ENCODE results near the gene IFT52. TPM values are rescaled to one million over a fixed set of nuclear protein-coding genes. Genes with fewer than 3 reads are reported as not detected.

Gene IFT52
- total RNA-seq, 2 experiments from 2014 or later: 14.2 to 15.7 TPM

DNA sequence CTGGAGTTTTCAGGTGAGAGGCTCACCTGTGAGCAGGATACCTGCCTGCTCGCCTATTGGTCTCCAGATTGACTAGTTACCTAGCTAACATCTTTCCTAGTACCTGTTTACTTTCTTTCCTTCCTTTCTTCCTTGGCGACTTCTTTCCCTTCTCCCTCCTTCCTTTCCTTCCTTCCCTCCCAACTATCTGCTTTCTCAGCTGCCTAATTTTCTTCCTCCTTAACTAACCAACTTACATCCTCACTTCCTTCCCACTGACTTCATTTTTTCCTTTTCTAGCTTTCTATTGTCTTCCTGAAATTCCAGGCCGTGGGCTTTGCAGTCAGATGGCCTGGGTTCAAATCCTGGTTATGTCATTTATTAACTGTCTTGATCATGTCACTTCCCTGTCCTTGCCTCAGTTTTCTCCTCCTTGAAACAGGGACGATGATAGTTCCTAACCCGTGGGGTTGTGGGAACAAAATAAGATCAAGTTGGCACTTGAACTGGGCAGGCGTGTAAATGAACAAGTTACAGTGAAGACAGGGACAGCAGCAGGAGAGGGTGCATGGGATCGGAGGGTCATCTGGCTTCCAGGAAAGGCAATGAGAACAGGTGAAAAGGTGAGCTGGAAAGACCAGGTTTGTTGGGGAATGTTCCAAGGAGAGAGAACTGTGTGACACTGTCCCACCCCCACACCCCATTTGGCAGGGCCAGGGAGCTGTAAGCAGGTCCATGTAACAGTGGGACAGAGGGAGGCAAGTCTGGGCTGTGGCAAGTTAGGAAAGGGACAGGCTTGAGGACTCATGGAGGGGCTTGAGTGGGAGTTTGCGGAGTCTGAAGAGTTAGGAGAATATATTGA is 31.4 kb upstream of the IFT52 start:
- Mint-ChIP-seq H3K27ac (no peak overlapping the region), H3K9me3 (no peaks in the 10 kb centered on the region), H3K27me3 (no peaks in the 10 kb centered on the region), H3K4me1 (ENCODE audit: low read depth) (no peaks in the 10 kb centered on the region), H3K36me3 (ENCODE audit: low read depth) (no peaks in the 10 kb centered on the region), H3K4me3 (no peak overlapping the region)
- TF ChIP-seq, protein P1, sequence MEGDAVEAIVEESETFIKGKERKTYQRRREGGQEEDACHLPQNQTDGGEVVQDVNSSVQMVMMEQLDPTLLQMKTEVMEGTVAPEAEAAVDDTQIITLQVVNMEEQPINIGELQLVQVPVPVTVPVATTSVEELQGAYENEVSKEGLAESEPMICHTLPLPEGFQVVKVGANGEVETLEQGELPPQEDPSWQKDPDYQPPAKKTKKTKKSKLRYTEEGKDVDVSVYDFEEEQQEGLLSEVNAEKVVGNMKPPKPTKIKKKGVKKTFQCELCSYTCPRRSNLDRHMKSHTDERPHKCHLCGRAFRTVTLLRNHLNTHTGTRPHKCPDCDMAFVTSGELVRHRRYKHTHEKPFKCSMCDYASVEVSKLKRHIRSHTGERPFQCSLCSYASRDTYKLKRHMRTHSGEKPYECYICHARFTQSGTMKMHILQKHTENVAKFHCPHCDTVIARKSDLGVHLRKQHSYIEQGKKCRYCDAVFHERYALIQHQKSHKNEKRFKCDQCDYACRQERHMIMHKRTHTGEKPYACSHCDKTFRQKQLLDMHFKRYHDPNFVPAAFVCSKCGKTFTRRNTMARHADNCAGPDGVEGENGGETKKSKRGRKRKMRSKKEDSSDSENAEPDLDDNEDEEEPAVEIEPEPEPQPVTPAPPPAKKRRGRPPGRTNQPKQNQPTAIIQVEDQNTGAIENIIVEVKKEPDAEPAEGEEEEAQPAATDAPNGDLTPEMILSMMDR (IDR thresholded peaks at IDR 0.05): no peak
- intact Hi-C loops (cut with micrococcal nuclease): no loop called here
- ChIA-PET CTCF (interaction anchor here (1.1 to 2.0 kb wide), 2 partner anchors 11 to 21 kb away, joined by 3 to 7 read pairs; no protein-coding TSS in a partner anchor), POLR2A (no interaction called here)
- ATAC-seq (no peak), DNase-seq (no peak)

DNA sequence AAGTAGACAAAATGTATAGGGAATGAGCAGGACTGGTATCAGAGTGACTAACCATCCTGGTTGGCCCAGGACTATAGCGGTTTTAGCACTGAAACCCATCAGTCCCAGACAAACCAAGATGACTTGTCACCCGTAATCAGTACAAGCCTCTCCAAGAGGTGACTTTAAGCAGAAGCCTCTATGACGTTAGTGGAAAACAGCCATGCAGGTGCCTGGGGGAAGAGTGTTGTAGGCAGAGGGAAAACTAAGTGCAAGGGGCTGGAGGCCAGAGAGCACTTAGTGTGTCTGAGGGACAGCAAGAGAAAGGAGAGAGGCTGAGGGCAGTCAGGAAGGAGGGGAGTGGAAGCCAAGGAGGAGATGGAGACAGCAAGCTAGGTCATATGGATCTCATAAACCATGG is 29.8 kb upstream of the IFT52 start:
- H3K4me3 Mint-ChIP-seq: no peak overlapping the region
- TF ChIP-seq, protein P1 (IDR thresholded peaks at IDR 0.05): no peak
- H3K36me3 Mint-ChIP-seq (ENCODE audit: low read depth): no peaks in the 10 kb centered on the region
- H3K4me1 Mint-ChIP-seq (ENCODE audit: low read depth): no peaks in the 10 kb centered on the region
- no peak for ATAC-seq
- ChIA-PET CTCF (no interaction called here), POLR2A (no interaction called here)
- no peak for DNase-seq
- intact Hi-C loops (cut with micrococcal nuclease): no loop called here
- no peaks in the 10 kb centered on the region for H3K27me3 Mint-ChIP-seq
- H3K9me3 Mint-ChIP-seq: no peaks in the 10 kb centered on the region
- no peak overlapping the region for H3K27ac Mint-ChIP-seq

DNA sequence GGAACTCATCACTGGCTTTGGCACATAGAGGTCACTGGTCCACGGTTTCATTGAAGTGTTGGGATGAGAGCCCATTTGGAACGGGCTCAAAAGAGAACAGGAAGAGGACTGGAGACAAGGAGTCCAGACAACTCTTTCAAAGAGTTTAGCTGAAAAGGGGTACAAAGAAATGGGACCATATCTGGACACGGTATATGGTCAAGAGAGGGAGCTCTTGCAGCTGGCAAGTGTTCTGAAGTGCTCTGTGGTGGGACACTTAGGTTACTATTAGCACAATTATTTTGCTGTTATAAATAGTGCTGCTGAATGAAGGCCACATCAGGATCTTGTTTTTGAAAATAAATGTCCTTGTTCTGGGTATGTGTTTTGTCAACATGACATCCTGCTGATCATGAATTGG is 27.3 kb upstream of the IFT52 start:
- H3K4me3 Mint-ChIP-seq: no peak overlapping the region
- POLR2A ChIA-PET: no interaction called here
- CTCF ChIA-PET: no interaction called here
- no peaks in the 10 kb centered on the region for H3K27me3 Mint-ChIP-seq
- no peaks in the 10 kb centered on the region for H3K36me3 Mint-ChIP-seq (ENCODE audit: low read depth)
- no peaks in the 10 kb centered on the region for H3K9me3 Mint-ChIP-seq
- ATAC-seq (no peak), DNase-seq (no peak)
- H3K27ac Mint-ChIP-seq: no peak overlapping the region
- TF ChIP-seq, protein P1 (IDR thresholded peaks at IDR 0.05): no peak
- intact Hi-C loops (cut with micrococcal nuclease): loop anchor here (2.0 kb wide), 1 partner anchor 55 kb away; no protein-coding TSS in a partner anchor
- no peaks in the 10 kb centered on the region for H3K4me1 Mint-ChIP-seq (ENCODE audit: low read depth)

DNA sequence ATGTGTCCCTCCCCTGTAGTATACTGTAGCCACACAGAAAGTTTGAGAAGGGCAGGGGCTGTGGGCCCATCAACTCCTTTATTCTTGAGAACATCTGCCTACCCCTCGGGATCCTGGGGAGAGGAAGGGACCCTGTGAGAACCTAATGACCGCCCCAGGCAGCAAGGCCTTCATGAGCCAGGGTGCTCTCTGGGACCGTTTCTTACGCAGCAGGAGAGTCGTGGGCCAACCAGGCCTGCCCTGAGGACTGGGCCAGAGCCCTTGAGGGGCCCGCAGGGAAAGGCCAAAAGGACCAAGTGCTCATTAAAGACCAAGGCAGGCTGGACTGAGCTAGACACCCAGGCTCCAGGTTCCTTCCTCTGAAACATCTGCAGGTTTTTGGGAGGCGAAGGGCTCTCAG is 26.7 kb upstream of the IFT52 start:
- TF ChIP-seq, protein P1 (IDR thresholded peaks at IDR 0.05): no peak
- ATAC-seq: no peak
- DNase-seq: no peak
- intact Hi-C loops (cut with micrococcal nuclease): loop anchor here (2.0 kb wide), 1 partner anchor 55 kb away; no protein-coding TSS in a partner anchor
- Mint-ChIP-seq H3K27me3 (no peaks in the 10 kb centered on the region), H3K4me3 (no peak overlapping the region), H3K4me1 (ENCODE audit: low read depth) (no peaks in the 10 kb centered on the region), H3K27ac (no peak overlapping the region), H3K9me3 (no peaks in the 10 kb centered on the region), H3K36me3 (ENCODE audit: low read depth) (no peaks in the 10 kb centered on the region)
- ChIA-PET CTCF (no interaction called here), POLR2A (no interaction called here)

DNA sequence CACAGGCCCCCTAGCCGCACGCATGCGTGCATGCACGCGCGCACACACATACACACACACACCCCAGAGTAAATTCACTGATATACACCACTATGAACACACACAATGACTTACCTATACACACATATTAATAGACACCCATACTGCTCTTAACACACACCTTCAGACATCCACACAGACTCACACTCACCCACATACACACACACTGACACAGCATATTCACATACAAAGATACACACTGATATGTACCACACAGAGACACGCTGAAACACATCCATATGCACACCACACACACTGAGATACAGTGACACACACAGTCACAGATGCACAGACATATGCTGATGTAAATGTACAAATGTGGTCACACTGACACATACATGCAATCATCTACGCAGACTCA is 26.3 kb upstream of the IFT52 start:
- Mint-ChIP-seq H3K36me3 (ENCODE audit: low read depth) (no peaks in the 10 kb centered on the region), H3K4me1 (ENCODE audit: low read depth) (no peaks in the 10 kb centered on the region), H3K9me3 (no peaks in the 10 kb centered on the region), H3K27me3 (no peaks in the 10 kb centered on the region), H3K27ac (no peak overlapping the region), H3K4me3 (no peak overlapping the region)
- POLR2A ChIA-PET: no interaction called here
- DNase-seq (no peak), ATAC-seq (no peak)
- CTCF ChIA-PET: no interaction called here
- TF ChIP-seq, protein P1 (IDR thresholded peaks at IDR 0.05): no peak
- intact Hi-C loops (cut with micrococcal nuclease): no loop called here
